Keratinocyte (primary cell): ENCODE results near the gene MEIS2.

Experiments
- CTCF ChIP-seq, 3 experiments: IDR thresholded peaks in 1 of 3; conservative IDR thresholded peaks in 1 of 3; optimal IDR thresholded peaks in 1 of 3; 2 replicates in 2 of 3; 3 replicates in 1 of 3; pipeline versions ENCODE3 to v1.5.1; 2011; ENCODE audit warnings: low read length in 3 of 3, mild to moderate bottlenecking in 3 of 3, moderate library complexity in 2 of 3, control low read depth in 1 of 3, inconsistent platforms in 1 of 3; ENCODE audit not compliant: insufficient read depth in 2 of 3; ENCODE audit errors: extremely low read depth in 1 of 3
- EZH2 ChIP-seq: IDR thresholded peaks from one replicate; pipeline ENCODE4 v1.6.1; 2012; ENCODE audit warnings: inconsistent platforms, mild to moderate bottlenecking, low read length, moderate library complexity

- TF ChIP-seq EZH2 (no peak), CTCF (optimal IDR thresholded peaks at IDR 0.05 in 1 of 3, IDR thresholded peaks at IDR 0.05 in 1 of 3, conservative IDR thresholded peaks at IDR 0.05 in 1 of 3; ENCODE audit: extremely low read depth in 1 of 3, insufficient read depth in 2 of 3, low read length in 3 of 3) (no peak)
Observed at GRCh38 chr15:37059086-37059485, 41.3 kb downstream of the MEIS2 start.
